Measurements from ENCODE around the gene RIT1. TPM values are rescaled to one million over a fixed set of nuclear protein-coding genes. Genes with fewer than 3 reads are reported as not detected.

The RIT1 gene
- total and polyA plus RNA-seq, 3 experiments from 2014 or later, result 13.7 to 17.7 (median 16.9) TPM

- Mint-ChIP-seq H3K4me3 (no peak overlapping the region), H3K36me3 (peaks cover 17 to 88% (median 26%) of the 10 kb centered on the region in 3 donors), H3K27me3 (no peaks in the 10 kb centered on the region), H3K4me1 (peaks cover 2 to 10% (median 9%) of the 10 kb centered on the region in 3 donors), H3K9me3 (no peaks in the 10 kb centered on the region), H3K27ac (peak overlapping the region in 2 of 8 donors; percentile 21 to 27)
- Histone ChIP-seq H3K4me3 (ENCODE audit: low read length) (no peak overlapping the region), H3K36me3 (ENCODE audit: insufficient read depth, low read length) (peaks cover 75% of the 10 kb centered on the region), H3K9me3 (ENCODE audit: low read length) (no peaks in the 10 kb centered on the region), H3K27ac (ENCODE audit: low read depth, low read length) (no peak overlapping the region), H3K4me1 (ENCODE audit: insufficient read depth, low read length) (no peaks in the 10 kb centered on the region), H3K27me3 (ENCODE audit: insufficient read depth, low read length, poor library complexity, severe bottlenecking) (no peaks in the 10 kb centered on the region)
- ChIA-PET CTCF (interaction anchor here (1.2 kb wide), 1 partner anchor 20 kb away, joined by 3 read pairs; no protein-coding TSS in a partner anchor), POLR2A (interaction anchor here (0.5 to 0.6 kb wide), 2 partner anchors 15 to 801 kb away, joined by 4 to 7 read pairs; no protein-coding TSS in a partner anchor)
- no peak for DNase-seq
Observed at GRCh38 chr1:155918660-155919059, 7.5 kb upstream of the RIT1 start.

DNA sequence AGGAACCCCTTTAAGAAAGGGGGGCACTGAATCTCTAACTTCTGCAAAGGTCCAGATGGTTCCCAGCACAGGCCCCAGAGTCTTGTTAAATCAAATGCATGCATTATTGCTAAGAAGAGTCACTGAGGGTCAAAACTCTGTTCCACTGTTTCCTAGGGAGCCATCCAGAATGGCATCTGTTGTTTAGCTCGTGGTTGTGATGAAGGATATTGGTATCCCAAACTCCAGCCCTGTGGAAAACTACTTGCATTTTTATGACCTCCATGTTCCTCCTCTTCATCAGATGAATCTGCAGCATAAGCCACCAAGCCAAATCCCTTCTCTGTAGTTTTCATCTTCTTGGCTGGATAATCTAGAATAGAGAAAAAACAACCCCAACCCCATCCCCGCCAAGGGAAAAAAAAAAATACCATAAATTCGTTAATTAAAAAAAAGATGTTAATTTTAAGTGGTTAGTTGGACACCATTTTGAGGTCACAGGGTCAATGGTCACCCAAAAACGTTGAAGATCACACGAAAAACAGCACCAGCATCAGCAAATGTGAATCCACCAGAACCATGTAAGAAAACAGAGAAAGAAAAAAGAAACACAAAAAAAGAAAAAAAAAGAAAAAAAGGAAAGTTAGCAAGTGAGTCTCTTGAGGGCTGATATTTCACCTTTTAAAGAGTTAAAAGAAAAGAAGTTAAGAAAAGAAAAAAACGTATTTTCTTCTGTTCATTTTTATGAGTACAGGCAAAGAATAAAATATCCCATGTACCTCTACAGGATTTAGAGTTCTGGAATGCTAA is 3.0 kb upstream of the RIT1 start:
- Histone ChIP-seq H3K4me3 (ENCODE audit: low read length) (no peak overlapping the region), H3K36me3 (ENCODE audit: insufficient read depth, low read length) (peaks cover 48% of the 10 kb centered on the region), H3K4me1 (ENCODE audit: insufficient read depth, low read length) (peaks cover 22% of the 10 kb centered on the region), H3K9me3 (ENCODE audit: low read length) (no peaks in the 10 kb centered on the region), H3K27me3 (ENCODE audit: insufficient read depth, low read length, poor library complexity, severe bottlenecking) (no peaks in the 10 kb centered on the region), H3K27ac (ENCODE audit: low read depth, low read length) (no peak overlapping the region)
- DNase-seq, result no peak
- ChIA-PET POLR2A (no interaction called here), CTCF (interaction anchor here (2.2 kb wide), 1 partner anchor 9 kb away, joined by 5 read pairs; no protein-coding TSS in a partner anchor)
- Mint-ChIP-seq H3K4me3 (no peak overlapping the region), H3K36me3 (peaks cover 9 to 88% (median 15%) of the 10 kb centered on the region in 3 donors), H3K27me3 (no peaks in the 10 kb centered on the region), H3K9me3 (no peaks in the 10 kb centered on the region), H3K27ac (peak overlapping the region in 1 of 8 donors; percentile 27), H3K4me1 (peaks cover 23 to 29% (median 26%) of the 10 kb centered on the region in 3 donors)

GRCh38 chr1:155912056-155912536 is 947 bp upstream of the RIT1 start:
- Histone ChIP-seq H3K9me3 (ENCODE audit: low read length) (no peaks in the 10 kb centered on the region), H3K4me3 (ENCODE audit: low read length) (no peak overlapping the region), H3K4me1 (ENCODE audit: insufficient read depth, low read length) (peaks cover 22% of the 10 kb centered on the region), H3K27me3 (ENCODE audit: insufficient read depth, low read length, poor library complexity, severe bottlenecking) (no peaks in the 10 kb centered on the region), H3K36me3 (ENCODE audit: insufficient read depth, low read length) (peaks cover 36% of the 10 kb centered on the region), H3K27ac (ENCODE audit: low read depth, low read length) (no peak overlapping the region)
- peaks cover 9 to 86% (median 12%) of the 10 kb centered on the region in 3 donors for H3K36me3 Mint-ChIP-seq
- ChIA-PET CTCF (no interaction called here), POLR2A (interaction anchor here (0.6 kb wide), 1 partner anchor 593 kb away, joined by 3 read pairs; no protein-coding TSS in a partner anchor)
- H3K27ac Mint-ChIP-seq, result peak overlapping the region; percentile 89 to 100 (median 97)
- peaks cover 23 to 34% (median 32%) of the 10 kb centered on the region in 3 donors for H3K4me1 Mint-ChIP-seq
- H3K27me3 Mint-ChIP-seq, result no peaks in the 10 kb centered on the region
- H3K4me3 Mint-ChIP-seq, result peak overlapping the region; percentile 91 to 100 (median 97)
- DNase-seq, result no peak
- H3K9me3 Mint-ChIP-seq, result no peaks in the 10 kb centered on the region

GRCh38 chr1:155910621-155911121 is 478 bp downstream of the RIT1 start:
- Mint-ChIP-seq H3K4me1 (peaks cover 23 to 34% (median 32%) of the 10 kb centered on the region in 3 donors), H3K27me3 (no peaks in the 10 kb centered on the region), H3K36me3 (peaks cover 4 to 79% (median 8%) of the 10 kb centered on the region in 3 donors), H3K27ac (peak overlapping the region; percentile 89 to 100 (median 97)), H3K4me3 (peak overlapping the region; percentile 91 to 100 (median 97)), H3K9me3 (no peaks in the 10 kb centered on the region)
- ChIA-PET POLR2A (interaction anchor here (1.0 kb wide), 1 partner anchor 50 kb away, joined by 3 read pairs; no protein-coding TSS in a partner anchor), CTCF (interaction anchor here (0.6 kb wide), 1 partner anchor 562 kb away, joined by 3 read pairs; no protein-coding TSS in a partner anchor)
- no peaks in the 10 kb centered on the region for H3K9me3 ChIP-seq (ENCODE audit: low read length)
- H3K36me3 ChIP-seq (ENCODE audit: insufficient read depth, low read length), result peaks cover 25% of the 10 kb centered on the region
- peak overlapping the region; percentile 80 for H3K27ac ChIP-seq (ENCODE audit: low read depth, low read length)
- H3K4me3 ChIP-seq (ENCODE audit: low read length), result peak overlapping the region; percentile 86
- no peaks in the 10 kb centered on the region for H3K27me3 ChIP-seq (ENCODE audit: insufficient read depth, low read length, poor library complexity, severe bottlenecking)
- DNase-seq, result peak in 2 of 5 donors; percentile 14 to 26
- H3K4me1 ChIP-seq (ENCODE audit: insufficient read depth, low read length), result peaks cover 22% of the 10 kb centered on the region

DNA sequence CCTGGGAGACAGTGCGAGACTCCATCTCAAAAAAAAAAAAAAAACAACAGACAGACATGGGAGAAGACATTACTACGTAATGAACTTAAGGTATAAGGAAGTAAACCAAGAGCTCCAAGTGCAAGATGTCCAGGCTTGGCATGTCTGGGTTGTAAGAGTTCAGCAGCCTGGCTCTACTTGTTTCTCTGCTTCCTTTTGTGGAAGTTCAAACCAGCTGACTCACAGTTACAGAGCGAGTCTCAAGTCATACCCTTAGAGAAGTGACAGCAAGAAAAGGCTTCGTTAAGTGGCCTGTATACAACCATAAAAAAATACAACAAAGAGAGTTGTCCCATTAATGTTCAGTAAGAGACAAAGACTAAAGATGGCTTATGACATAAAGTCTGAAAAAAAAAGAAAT is 1.3 kb downstream of the RIT1 start:
- no peak for DNase-seq
- Mint-ChIP-seq H3K9me3 (no peaks in the 10 kb centered on the region), H3K4me3 (peak overlapping the region; percentile 91 to 100 (median 97)), H3K4me1 (peaks cover 23 to 34% (median 32%) of the 10 kb centered on the region in 3 donors), H3K36me3 (peaks cover 4 to 77% (median 8%) of the 10 kb centered on the region in 3 donors), H3K27ac (peak overlapping the region; percentile 50 to 100 (median 97)), H3K27me3 (no peaks in the 10 kb centered on the region)
- ChIA-PET POLR2A (interaction anchor here (1.0 kb wide), 1 partner anchor 49 kb away, joined by 3 read pairs; no protein-coding TSS in a partner anchor), CTCF (interaction anchor here (0.6 kb wide), 1 partner anchor 561 kb away, joined by 3 read pairs; no protein-coding TSS in a partner anchor)
- H3K9me3 ChIP-seq (ENCODE audit: low read length), result no peaks in the 10 kb centered on the region
- H3K27me3 ChIP-seq (ENCODE audit: insufficient read depth, low read length, poor library complexity, severe bottlenecking), result no peaks in the 10 kb centered on the region
- peak overlapping the region; percentile 86 for H3K4me3 ChIP-seq (ENCODE audit: low read length)
- H3K27ac ChIP-seq (ENCODE audit: low read depth, low read length), result peak overlapping the region; percentile 80
- peaks cover 28% of the 10 kb centered on the region for H3K36me3 ChIP-seq (ENCODE audit: insufficient read depth, low read length)
- peaks cover 22% of the 10 kb centered on the region for H3K4me1 ChIP-seq (ENCODE audit: insufficient read depth, low read length)

- Mint-ChIP-seq H3K36me3 (peaks cover 6 to 74% (median 18%) of the 10 kb centered on the region in 3 donors), H3K27ac (peak overlapping the region in 3 of 8 donors; percentile 3 to 19 (median 14)), H3K4me3 (no peak overlapping the region), H3K27me3 (no peaks in the 10 kb centered on the region), H3K4me1 (peaks cover 1 to 15% (median 4%) of the 10 kb centered on the region in 3 donors), H3K9me3 (no peaks in the 10 kb centered on the region)
- Histone ChIP-seq H3K27me3 (ENCODE audit: insufficient read depth, low read length, poor library complexity, severe bottlenecking) (no peaks in the 10 kb centered on the region), H3K4me1 (ENCODE audit: insufficient read depth, low read length) (peaks cover under 1% of the 10 kb centered on the region), H3K36me3 (ENCODE audit: insufficient read depth, low read length) (peaks cover 49% of the 10 kb centered on the region), H3K4me3 (ENCODE audit: low read length) (no peak overlapping the region), H3K27ac (ENCODE audit: low read depth, low read length) (no peak overlapping the region), H3K9me3 (ENCODE audit: low read length) (no peaks in the 10 kb centered on the region)
- DNase-seq, result no peak
- ChIA-PET CTCF (interaction anchor here (1.2 to 1.3 kb wide), 2 partner anchors 9 to 58 kb away, joined by 3 to 5 read pairs; no protein-coding TSS in a partner anchor), POLR2A (no interaction called here)
Observed at GRCh38 chr1:155904261-155904660, 6.9 kb downstream of the RIT1 start.

GRCh38 chr1:155900161-155900560 is 11.0 kb downstream of the RIT1 start:
- H3K36me3 Mint-ChIP-seq, result peaks cover 6 to 71% (median 21%) of the 10 kb centered on the region in 3 donors
- H3K4me1 ChIP-seq (ENCODE audit: insufficient read depth, low read length), result no peaks in the 10 kb centered on the region
- H3K4me1 Mint-ChIP-seq, result peaks cover 5 to 10% (median 6%) of the 10 kb centered on the region in 3 donors
- H3K27ac Mint-ChIP-seq, result peak overlapping the region in 3 of 8 donors; percentile 7 to 62 (median 15)
- no peak overlapping the region for H3K4me3 ChIP-seq (ENCODE audit: low read length)
- ChIA-PET POLR2A (interaction anchor here (0.7 kb wide), 1 partner anchor 1701 kb away, joined by 3 read pairs; no protein-coding TSS in a partner anchor), CTCF (no interaction called here)
- H3K9me3 Mint-ChIP-seq, result no peaks in the 10 kb centered on the region
- H3K36me3 ChIP-seq (ENCODE audit: insufficient read depth, low read length), result peaks cover 44% of the 10 kb centered on the region
- DNase-seq, result no peak
- H3K27me3 Mint-ChIP-seq, result no peaks in the 10 kb centered on the region
- H3K27me3 ChIP-seq (ENCODE audit: insufficient read depth, low read length, poor library complexity, severe bottlenecking), result no peaks in the 10 kb centered on the region
- H3K9me3 ChIP-seq (ENCODE audit: low read length), result no peaks in the 10 kb centered on the region
- no peak overlapping the region for H3K27ac ChIP-seq (ENCODE audit: low read depth, low read length)
- H3K4me3 Mint-ChIP-seq, result no peak overlapping the region
